ENCODE results near the gene CLCN4.

- TF ChIP-seq CTCF (IDR thresholded peaks at IDR 0.05), result no peak
- TF ChIP-seq POLR2A (IDR thresholded peaks at IDR 0.05), result no peak
These were observed 41.5 kb downstream of the CLCN4 start for GRCh38 chrX:10198254-10198653.

Measured in tibial nerve (tissue), 3 donors.